Peyer's patch (tissue), 4 donors: ENCODE measurements around the gene SHISA9. TPM values are rescaled to one million over a fixed set of nuclear protein-coding genes. Genes with fewer than 3 reads are reported as not detected.

Source experiments
- DNase-seq, 3 donors: peaks; one replicate each; pipeline ENCODE4 v3.0.0-alpha.2; 2017 to 2019
- H3K27ac ChIP-seq, 4 donors: fragments of 200-600 bp; sonication (generic); one replicate each; pipeline ENCODE4 v1.5.1; 2016 to 2019
- H3K27me3 ChIP-seq, 2 donors: fragments of 200-600 bp; sonication (generic); one replicate each; pipeline ENCODE4 v1.5.1; 2019
- H3K36me3 ChIP-seq, 3 donors: fragments of 200-600 bp; sonication (generic); one replicate each; pipeline ENCODE4 v1.5.1; 2016 to 2019
- H3K4me1 ChIP-seq, 4 donors: fragments of 200-600 bp; sonication (generic); one replicate each; pipeline ENCODE4 v1.5.1; 2016 to 2019
- H3K4me3 ChIP-seq, 4 donors: fragments of 200-600 bp; sonication (generic); 1 replicate in 3 of 4; 2 replicates in 1 of 4; pipeline ENCODE4 v1.5.1; 2016 to 2019; ENCODE audit warnings: mild to moderate bottlenecking in 1 of 4
- H3K9me3 ChIP-seq, 4 donors: fragments of 200-600 bp; sonication (generic); one replicate each; pipeline ENCODE4 v1.5.1; 2016 to 2019; ENCODE audit warnings: mild to moderate bottlenecking in 1 of 4
- POLR2A ChIP-seq, 2 donors: fragments of 450-650 bp; IDR thresholded peaks; one replicate each; pipeline ENCODE4 v1.5.1; 2017; ENCODE audit warnings: antibody characterized with exemption in 2 of 2, mild to moderate bottlenecking in 2 of 2, moderate library complexity in 2 of 2
- total RNA-seq, 4 donors: library from RNA; depleted of rRNA; stranded (reverse); fragments of >200 nt; gene quantifications; one replicate each; pipeline ENCODE4 v1.1.0, GENCODE V29; 2016
- TF ChIP-seq, protein P1 (sequence below), 6 experiments: fragments of 450-650 bp in 4 of 6; fragments of 200-600 bp in 2 of 6; sonication (generic) in 1 of 6; IDR thresholded peaks; one replicate each; pipeline ENCODE4 v1.5.1; 2017 to 2019; ENCODE audit warnings: antibody characterized with exemption in 6 of 6, mild to moderate bottlenecking in 3 of 6, moderate library complexity in 1 of 6

The SHISA9 gene
- total RNA-seq, 4 donors from 2014 or later = 0.66 TPM; not detected in 3

DNA sequence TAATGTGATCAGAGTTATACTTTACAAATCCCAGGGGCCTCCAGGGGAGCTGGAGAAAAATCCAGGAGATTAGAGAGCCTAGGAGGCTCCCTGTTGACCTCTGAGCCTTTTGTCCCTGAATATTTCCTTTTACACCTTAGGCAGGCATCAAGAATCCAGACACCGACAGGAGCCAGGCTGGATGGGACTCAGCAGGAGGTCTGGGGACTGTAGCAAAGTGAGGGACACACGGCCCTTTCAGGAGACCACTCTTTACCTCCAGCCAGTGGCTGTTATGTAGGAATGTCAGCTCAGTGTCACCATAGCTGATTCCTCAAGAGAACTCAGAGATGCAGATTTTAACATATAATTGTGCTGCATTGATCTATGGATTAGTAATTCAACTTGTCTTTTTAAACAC lies 198.4 kb downstream of the SHISA9 start:
- H3K27me3 ChIP-seq = no peaks in the 10 kb centered on the region
- H3K27ac ChIP-seq = no peak overlapping the region

DNA sequence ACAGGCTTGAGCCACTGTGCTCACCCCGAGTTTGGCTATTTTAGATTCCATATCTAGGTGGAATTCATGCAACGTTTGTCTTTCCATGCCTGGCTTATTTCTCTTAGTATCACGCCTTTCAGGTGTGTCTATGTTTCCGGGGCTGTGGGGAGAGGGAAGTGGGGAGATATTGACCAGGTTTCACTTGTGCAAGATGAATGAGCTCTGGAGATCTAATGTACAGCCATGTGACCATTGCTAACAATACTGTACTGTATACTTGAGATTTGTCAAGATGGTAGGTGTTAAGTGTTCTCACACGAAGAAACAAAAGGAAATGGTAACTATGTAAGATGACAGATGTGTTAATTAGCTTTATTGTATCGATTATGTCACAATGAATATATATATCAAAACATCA lies 199.6 kb downstream of the SHISA9 start:
- Histone ChIP-seq H3K4me3 (no peak overlapping the region), H3K9me3 (peaks cover 0 to 3% (median 0%) of the 10 kb centered on the region in 4 donors), H3K4me1 (no peaks in the 10 kb centered on the region), H3K27me3 (no peaks in the 10 kb centered on the region), H3K36me3 (no peaks in the 10 kb centered on the region), H3K27ac (no peak overlapping the region)
- DNase-seq = no peak
- TF ChIP-seq POLR2A (IDR thresholded peaks at IDR 0.05) = no peak
- TF ChIP-seq, protein P1, sequence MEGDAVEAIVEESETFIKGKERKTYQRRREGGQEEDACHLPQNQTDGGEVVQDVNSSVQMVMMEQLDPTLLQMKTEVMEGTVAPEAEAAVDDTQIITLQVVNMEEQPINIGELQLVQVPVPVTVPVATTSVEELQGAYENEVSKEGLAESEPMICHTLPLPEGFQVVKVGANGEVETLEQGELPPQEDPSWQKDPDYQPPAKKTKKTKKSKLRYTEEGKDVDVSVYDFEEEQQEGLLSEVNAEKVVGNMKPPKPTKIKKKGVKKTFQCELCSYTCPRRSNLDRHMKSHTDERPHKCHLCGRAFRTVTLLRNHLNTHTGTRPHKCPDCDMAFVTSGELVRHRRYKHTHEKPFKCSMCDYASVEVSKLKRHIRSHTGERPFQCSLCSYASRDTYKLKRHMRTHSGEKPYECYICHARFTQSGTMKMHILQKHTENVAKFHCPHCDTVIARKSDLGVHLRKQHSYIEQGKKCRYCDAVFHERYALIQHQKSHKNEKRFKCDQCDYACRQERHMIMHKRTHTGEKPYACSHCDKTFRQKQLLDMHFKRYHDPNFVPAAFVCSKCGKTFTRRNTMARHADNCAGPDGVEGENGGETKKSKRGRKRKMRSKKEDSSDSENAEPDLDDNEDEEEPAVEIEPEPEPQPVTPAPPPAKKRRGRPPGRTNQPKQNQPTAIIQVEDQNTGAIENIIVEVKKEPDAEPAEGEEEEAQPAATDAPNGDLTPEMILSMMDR (IDR thresholded peaks at IDR 0.05) = no peak

More for the DNA sequence above, 198.4 kb downstream of the SHISA9 start:
- no peak for DNase-seq
- H3K36me3 ChIP-seq = no peaks in the 10 kb centered on the region
- TF ChIP-seq, protein P1 (IDR thresholded peaks at IDR 0.05) = no peak
- TF ChIP-seq POLR2A (IDR thresholded peaks at IDR 0.05) = no peak
- H3K4me1 ChIP-seq = no peaks in the 10 kb centered on the region
- H3K9me3 ChIP-seq = peaks cover 0 to 3% (median 0%) of the 10 kb centered on the region in 4 donors
- no peak overlapping the region for H3K4me3 ChIP-seq

DNA sequence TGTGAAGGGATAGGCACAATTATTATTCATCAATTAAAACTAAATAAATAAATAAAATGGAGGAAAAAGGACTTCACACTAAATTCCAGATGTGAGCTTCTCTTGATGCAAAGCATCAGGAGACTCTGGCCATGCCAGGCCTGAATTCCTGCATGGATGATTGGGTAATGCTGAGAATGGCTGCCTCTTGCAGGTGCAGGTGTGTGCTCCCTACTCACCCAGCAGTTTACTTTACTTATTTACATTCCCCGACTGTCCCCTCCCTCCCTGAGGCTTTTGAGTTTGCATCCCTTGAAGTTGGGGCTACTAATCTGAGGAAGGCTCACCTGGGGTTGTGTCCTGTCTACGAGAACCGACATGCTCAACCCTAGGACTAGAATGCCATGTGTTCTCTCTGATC lies 200.4 kb downstream of the SHISA9 start:
- no peaks in the 10 kb centered on the region for H3K4me1 ChIP-seq

DNA sequence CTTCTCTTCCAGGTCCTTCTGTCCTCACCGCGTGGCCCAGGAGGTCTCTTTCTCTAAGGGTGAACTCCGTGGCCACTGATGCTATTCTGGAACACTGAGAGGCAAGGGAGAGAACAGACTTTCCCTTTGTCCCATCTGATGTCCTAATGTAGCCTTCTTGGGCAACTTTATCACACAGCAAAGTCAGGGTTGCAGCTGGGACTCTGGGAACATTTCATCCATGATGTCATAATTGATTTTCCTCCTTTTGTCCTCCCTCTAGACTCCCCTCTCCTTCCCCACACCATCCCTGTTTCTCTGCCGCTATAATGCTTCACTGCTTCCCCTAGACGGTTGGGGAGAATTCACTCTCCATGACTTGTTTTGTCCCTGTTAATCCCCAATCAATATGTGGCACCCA lies 201.0 kb downstream of the SHISA9 start:
- H3K36me3 ChIP-seq = no peaks in the 10 kb centered on the region
- TF ChIP-seq, protein P1 (IDR thresholded peaks at IDR 0.05) = no peak
- no peak for TF ChIP-seq POLR2A (IDR thresholded peaks at IDR 0.05)

More for the DNA sequence above, 200.4 kb downstream of the SHISA9 start:
- H3K9me3 ChIP-seq = peaks cover 0 to 3% (median 0%) of the 10 kb centered on the region in 4 donors
- no peaks in the 10 kb centered on the region for H3K27me3 ChIP-seq
- H3K36me3 ChIP-seq = no peaks in the 10 kb centered on the region
- DNase-seq = no peak
- TF ChIP-seq, protein P1 (IDR thresholded peaks at IDR 0.05) = no peak
- no peak for TF ChIP-seq POLR2A (IDR thresholded peaks at IDR 0.05)
- no peak overlapping the region for H3K27ac ChIP-seq
- no peak overlapping the region for H3K4me3 ChIP-seq

DNA sequence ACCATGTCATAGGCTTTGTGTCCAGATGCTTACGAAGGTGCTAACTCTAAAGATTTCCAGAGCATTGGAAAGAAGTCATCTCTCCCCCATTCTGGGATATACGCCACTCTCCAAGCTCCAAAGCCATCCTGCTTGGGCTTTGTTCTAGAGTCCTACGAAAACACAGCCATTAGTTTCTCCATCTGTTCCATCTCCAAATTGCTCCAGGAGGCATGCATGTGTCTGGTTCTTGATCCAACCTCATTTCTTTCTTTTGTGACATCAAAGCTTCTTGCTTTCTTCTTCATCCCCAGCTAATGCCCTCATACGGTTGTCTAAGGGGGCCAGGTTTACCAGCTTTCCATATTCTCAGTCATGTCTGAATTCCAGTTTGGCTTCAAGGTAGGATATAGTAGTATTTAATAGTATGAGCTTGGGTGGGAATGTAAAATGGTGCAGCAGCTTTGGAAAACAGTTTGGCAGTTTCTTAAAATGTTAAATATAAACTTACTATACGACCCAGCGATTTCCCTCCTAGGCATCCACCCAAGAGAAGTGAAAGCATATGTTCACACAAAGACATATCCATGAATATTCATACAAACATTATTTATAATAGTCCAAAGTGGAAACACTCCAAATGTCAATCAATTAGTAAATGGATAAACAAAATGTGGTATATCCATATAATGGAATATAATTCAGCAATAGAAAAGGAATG lies 202.6 kb downstream of the SHISA9 start:
- Histone ChIP-seq H3K4me1 (no peaks in the 10 kb centered on the region), H3K27ac (no peak overlapping the region), H3K27me3 (no peaks in the 10 kb centered on the region), H3K9me3 (peaks cover 0 to 3% (median 0%) of the 10 kb centered on the region in 4 donors), H3K36me3 (no peaks in the 10 kb centered on the region), H3K4me3 (no peak overlapping the region)
- no peak for TF ChIP-seq POLR2A (IDR thresholded peaks at IDR 0.05)
- TF ChIP-seq, protein P1 (IDR thresholded peaks at IDR 0.05) = no peak
- no peak for DNase-seq

More for the DNA sequence above, 201.0 kb downstream of the SHISA9 start:
- H3K4me3 ChIP-seq = no peak overlapping the region
- H3K27ac ChIP-seq = no peak overlapping the region
- no peak for DNase-seq
- no peaks in the 10 kb centered on the region for H3K4me1 ChIP-seq
- peaks cover 0 to 3% (median 0%) of the 10 kb centered on the region in 4 donors for H3K9me3 ChIP-seq
- H3K27me3 ChIP-seq = no peaks in the 10 kb centered on the region
